CD4-positive, alpha-beta T cell treated with Interleukin-4 for 1 hour (primary cell): ENCODE data around the gene LAGE3.

ENCODE experiments used
- DNase-seq, 2 donors: peaks; one replicate each; pipeline ENCODE4 v3.0.0-alpha.2; 2020 to 2022

Gene LAGE3

GRCh38 chrX:154473683-154474082 lies 5.4 kb downstream of the LAGE3 start:
- no peak for DNase-seq

- DNase-seq = no peak
Observed at GRCh38 chrX:154472685-154473632, 6.1 kb downstream of the LAGE3 start.

- DNase-seq = no peak
Observed at GRCh38 chrX:154471839-154472684, 7.0 kb downstream of the LAGE3 start.

GRCh38 chrX:154470914-154471568 lies 8.0 kb downstream of the LAGE3 start:
- DNase-seq = no peak

GRCh38 chrX:154470434-154470833 lies 8.6 kb downstream of the LAGE3 start:
- no peak for DNase-seq

GRCh38 chrX:154469880-154470279 lies 9.2 kb downstream of the LAGE3 start:
- DNase-seq = no peak

GRCh38 chrX:154469114-154469513 lies 10.0 kb downstream of the LAGE3 start:
- DNase-seq = no peak

GRCh38 chrX:154468217-154468616 lies 10.9 kb downstream of the LAGE3 start:
- DNase-seq = no peak

- DNase-seq = no peak
Observed at GRCh38 chrX:154467556-154467955, 11.5 kb downstream of the LAGE3 start.

GRCh38 chrX:154466907-154467306 lies 12.2 kb downstream of the LAGE3 start:
- no peak for DNase-seq

GRCh38 chrX:154466036-154466435 lies 13.0 kb downstream of the LAGE3 start:
- DNase-seq = no peak

- DNase-seq = no peak
Observed at GRCh38 chrX:154465601-154466000, 13.5 kb downstream of the LAGE3 start.

GRCh38 chrX:154464806-154465365 lies 14.2 kb downstream of the LAGE3 start:
- no peak for DNase-seq

- no peak for DNase-seq
Observed at GRCh38 chrX:154463611-154464220, 15.4 kb downstream of the LAGE3 start.

- no peak for DNase-seq
Observed at GRCh38 chrX:154462396-154462795, 16.7 kb downstream of the LAGE3 start.

- DNase-seq = no peak
Observed at GRCh38 chrX:154460326-154460725, 18.8 kb downstream of the LAGE3 start.

- DNase-seq = no peak
Observed at GRCh38 chrX:154459832-154460231, 19.2 kb downstream of the LAGE3 start.

GRCh38 chrX:154458954-154459778 lies 19.9 kb downstream of the LAGE3 start:
- peak in 1 of 2 donors; percentile 17 for DNase-seq

- DNase-seq = peak; percentile 47 to 73
Observed at GRCh38 chrX:154458116-154458953, 20.7 kb downstream of the LAGE3 start, which contains the start of gene PLXNA3. Gene PLXNA3 (plus strand): TSS chrX:154458281. CDS start chrX:154460184, 1,903 bp downstream.

GRCh38 chrX:154457491-154458115 lies 21.5 kb downstream of the LAGE3 start:
- DNase-seq = peak; percentile 62 to 74
